ENCODE measurements around the gene PSENEN.

DNA sequence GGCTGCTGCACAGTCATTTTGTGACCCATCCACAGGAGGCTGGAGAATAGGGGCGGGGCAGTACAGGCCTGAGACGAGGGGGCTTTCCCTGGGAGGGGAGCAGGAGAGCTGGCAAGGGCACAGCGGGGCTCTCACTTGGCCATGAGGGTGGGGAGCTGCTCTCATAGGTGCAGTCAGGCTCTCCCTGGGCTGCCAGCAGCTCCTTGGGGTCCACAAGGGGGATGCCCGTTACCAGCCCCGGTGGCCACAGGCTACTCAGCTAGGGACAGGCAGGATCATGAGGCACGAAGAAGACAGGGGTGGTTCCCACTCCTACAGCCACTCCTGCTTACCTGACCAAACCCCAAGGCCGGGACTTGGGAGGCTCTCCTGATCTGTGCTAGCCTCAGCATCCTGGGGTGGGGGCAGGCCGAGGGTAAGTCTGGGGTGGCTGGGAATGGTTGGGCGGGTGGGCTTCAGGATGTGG, 46.4 kb downstream of the PSENEN start:
- TF ChIP-seq, protein P1, sequence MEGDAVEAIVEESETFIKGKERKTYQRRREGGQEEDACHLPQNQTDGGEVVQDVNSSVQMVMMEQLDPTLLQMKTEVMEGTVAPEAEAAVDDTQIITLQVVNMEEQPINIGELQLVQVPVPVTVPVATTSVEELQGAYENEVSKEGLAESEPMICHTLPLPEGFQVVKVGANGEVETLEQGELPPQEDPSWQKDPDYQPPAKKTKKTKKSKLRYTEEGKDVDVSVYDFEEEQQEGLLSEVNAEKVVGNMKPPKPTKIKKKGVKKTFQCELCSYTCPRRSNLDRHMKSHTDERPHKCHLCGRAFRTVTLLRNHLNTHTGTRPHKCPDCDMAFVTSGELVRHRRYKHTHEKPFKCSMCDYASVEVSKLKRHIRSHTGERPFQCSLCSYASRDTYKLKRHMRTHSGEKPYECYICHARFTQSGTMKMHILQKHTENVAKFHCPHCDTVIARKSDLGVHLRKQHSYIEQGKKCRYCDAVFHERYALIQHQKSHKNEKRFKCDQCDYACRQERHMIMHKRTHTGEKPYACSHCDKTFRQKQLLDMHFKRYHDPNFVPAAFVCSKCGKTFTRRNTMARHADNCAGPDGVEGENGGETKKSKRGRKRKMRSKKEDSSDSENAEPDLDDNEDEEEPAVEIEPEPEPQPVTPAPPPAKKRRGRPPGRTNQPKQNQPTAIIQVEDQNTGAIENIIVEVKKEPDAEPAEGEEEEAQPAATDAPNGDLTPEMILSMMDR (optimal IDR thresholded peaks at IDR 0.05 in 1 of 3, IDR thresholded peaks at IDR 0.05 in 1 of 3, conservative IDR thresholded peaks at IDR 0.05 in 1 of 3; ENCODE audit: extremely low read depth in 1 of 3, insufficient read depth in 2 of 3, low read length in 3 of 3) = no peak
- no peak for TF ChIP-seq EZH2 (IDR thresholded peaks at IDR 0.05; ENCODE audit: low read length)

All from keratinocyte (primary cell).